T follicular helper cell (primary cell): ENCODE data around the gene KCNMB4.
"Not testable (repeated sequence)": the region's sequence is repeated elsewhere in the genome, so short reads cannot be mapped to it uniquely, and the experiment has no call there.

ENCODE experiments used
- DNase-seq: peaks from one replicate; pipeline ENCODE4 v3.0.0-alpha.2; 2020; ENCODE audit warnings: low read depth

KCNMB4 gene

GRCh38 chr12:70372881-70373280, 6.8 kb downstream of the KCNMB4 start:
- no peak for DNase-seq

DNA sequence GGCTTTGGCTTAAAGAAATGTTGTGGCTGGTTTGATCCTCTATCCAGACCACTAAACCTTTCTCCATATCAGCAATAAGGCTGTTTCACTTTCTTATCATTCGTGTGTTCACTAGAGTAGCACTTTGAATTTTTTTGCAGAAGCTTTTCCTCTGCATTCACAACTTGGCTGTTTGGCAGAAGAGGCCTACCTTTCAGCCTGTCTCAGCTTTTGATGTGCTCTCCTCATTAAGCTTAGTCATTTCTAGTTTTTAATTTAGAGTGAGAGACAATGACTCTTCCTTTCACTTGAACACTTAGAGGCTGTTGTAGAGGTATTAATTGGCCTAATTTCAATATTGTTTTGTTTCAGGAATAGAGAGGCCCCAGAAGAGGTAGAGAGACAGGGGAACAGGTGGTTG, 13.8 kb downstream of the KCNMB4 start:
- DNase-seq, result no peak

DNA sequence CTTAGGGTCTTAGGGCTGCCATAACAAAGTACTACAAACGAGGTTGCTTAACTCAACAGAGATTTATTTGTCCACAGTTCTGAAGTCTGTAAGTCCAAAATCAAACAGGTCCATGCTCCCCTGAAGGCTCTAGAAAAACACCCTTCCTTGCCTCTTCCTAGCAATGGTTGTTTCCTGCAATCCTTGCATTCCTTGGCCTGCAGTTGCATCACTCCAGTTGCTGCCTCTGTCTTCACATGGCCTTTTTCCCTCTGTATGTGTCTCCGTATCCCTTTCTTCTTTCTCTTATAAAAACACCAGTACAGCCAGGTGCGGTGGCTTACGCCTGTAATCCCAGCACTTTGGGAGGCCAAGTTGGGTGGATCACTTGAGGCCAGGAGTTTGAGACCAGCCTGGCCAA, 17.4 kb downstream of the KCNMB4 start:
- no peak for DNase-seq

- no peak for DNase-seq
Observed at GRCh38 chr12:70383886-70384285, 17.8 kb downstream of the KCNMB4 start.

GRCh38 chr12:70386771-70387170, 20.7 kb downstream of the KCNMB4 start:
- no peak for DNase-seq

GRCh38 chr12:70389678-70390077, 23.6 kb downstream of the KCNMB4 start:
- DNase-seq, result no peak

GRCh38 chr12:70392631-70393030, 26.5 kb downstream of the KCNMB4 start:
- not testable (repeated sequence) for DNase-seq

GRCh38 chr12:70393787-70394499, 27.9 kb downstream of the KCNMB4 start:
- DNase-seq, result no peak

DNA sequence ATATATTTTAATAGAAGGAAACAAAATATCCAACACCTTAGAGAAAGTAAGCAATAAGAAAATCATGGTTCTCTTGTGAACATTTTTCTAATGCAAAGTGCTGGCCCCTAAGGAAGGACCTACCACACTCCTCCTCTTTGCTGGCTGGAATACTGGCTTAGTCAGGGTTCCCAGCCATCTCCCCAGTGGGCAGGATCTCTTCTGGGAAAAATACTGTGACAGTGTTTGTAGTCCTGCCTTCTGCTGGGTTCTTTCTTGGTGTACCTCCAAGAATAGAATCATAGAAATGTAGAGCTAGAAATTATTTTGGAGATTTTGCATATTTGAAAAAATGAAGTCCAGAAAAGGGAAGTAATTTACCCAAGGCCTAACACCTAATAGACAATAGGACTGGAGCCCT, 31.9 kb downstream of the KCNMB4 start:
- no peak for DNase-seq

DNA sequence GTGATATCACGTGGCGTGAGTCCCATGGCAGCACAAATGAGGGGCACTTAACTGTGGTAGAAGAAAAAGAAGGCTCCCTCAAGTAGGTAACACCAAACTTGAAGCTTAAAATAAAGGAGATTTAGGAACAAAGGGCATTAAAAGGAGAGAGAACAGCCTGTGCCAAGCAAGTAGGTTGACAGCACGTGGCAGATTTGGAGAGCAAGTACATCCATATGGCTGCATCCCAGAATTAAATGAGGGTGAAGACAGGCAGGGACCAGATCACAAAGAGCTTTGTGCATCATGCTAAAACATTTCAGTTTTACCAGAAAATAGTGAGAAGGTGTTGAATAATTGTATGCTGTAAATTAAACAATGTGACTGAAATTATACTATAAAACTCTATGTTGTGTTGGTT, 32.8 kb downstream of the KCNMB4 start:
- DNase-seq, result no peak

GRCh38 chr12:70399311-70399710, 33.2 kb downstream of the KCNMB4 start:
- DNase-seq, result no peak

DNA sequence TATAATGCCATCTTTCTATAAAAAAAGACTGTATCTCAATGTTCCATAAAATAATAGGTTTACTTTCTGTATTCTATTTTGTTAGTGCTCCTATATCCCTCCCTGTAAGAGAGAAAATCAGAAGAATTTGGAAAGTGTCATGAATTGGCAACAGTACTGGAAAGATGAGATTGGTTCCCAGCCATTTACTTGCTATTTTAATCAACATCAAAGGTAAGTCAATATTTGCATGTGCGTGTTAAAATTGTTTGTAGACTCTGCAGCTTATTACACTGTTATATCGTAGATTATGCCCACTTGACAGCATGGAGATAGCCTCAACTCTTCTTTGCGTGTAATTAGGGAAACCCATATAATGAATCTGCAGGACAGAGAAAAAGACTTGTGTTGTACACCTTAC, 34.0 kb downstream of the KCNMB4 start:
- DNase-seq, result no peak

- DNase-seq, result no peak
Observed at GRCh38 chr12:70402597-70402996, 36.5 kb downstream of the KCNMB4 start.

DNA sequence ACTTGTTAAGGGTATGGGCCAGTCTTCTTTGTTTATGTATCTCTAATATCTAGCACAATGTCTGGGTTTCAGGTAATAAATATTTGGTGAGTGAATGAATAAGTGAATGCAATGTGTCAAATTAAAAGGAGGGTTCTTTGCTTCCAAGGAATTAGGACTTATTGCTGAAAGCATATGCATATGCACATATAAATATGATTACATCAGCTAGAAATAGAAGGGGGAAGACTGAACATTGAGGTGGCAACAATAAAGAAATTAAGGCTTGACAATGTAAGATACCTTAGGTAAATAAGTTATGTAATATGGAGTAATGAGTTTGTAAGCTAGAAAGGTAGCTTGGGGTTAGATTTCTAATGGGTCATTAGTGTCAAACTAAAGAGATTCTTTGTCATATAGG, 37.7 kb downstream of the KCNMB4 start:
- DNase-seq, result no peak

- no peak for DNase-seq
Observed at GRCh38 chr12:70408004-70408790, 42.1 kb downstream of the KCNMB4 start.

- no peak for DNase-seq
Observed at GRCh38 chr12:70415987-70416386, 49.9 kb downstream of the KCNMB4 start.

DNA sequence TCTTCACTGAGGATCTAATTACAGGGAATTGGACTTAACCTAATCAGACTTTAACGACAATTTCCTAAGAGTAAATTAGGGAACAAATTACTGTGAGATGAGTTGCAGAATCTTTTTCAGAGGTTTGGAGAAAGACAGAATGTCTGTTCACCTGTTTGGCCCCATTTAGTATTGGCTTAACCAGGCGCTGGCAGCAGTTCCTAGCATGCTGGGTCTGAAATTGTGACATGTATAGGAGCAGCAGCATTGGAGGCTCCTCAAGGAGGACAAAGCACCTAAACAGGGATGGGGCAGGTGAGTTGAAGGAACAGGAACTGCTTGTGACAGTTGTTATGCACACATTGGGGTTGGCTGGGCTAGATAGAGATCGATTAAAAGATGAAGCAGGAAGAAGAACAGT, 51.0 kb downstream of the KCNMB4 start:
- no peak for DNase-seq

DNA sequence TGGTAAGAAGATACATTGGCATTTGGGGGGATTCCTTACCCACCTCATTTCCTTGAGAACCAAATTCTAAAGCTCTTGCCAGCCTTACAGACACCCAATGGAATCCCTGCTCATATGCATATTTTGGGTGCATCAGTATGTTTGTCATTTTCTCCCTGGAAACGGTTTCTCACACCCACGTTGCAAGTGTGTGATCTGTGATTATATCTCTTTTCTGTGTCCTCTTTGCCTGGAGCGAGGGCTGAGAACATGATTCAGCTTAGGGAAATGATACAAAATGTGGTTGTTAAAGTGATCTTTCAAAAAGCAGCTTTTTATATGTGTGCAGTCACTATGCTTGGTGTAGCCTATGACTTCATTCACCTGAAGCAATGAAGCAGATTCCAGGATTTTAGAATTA, 52.0 kb downstream of the KCNMB4 start:
- DNase-seq, result no peak

DNA sequence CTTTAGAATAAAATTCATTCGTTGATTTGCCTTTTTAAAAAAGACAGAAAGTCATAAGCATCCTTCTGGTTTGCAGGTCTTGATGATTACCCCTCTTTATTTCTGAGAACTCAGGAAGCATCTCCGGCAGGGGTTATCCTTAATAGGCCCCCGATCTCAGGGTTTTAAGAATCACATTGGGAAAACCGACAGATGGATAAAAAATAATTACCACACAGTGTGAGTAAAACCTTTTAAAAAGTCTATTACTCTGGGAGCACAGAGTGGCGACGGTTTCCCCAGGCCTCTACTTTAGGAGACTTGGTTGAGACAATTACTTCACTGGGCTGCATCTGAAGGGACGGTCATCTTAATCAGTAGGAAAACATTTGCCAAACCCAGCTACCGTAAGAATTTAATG, 56.5 kb downstream of the KCNMB4 start:
- DNase-seq, result no peak

DNA sequence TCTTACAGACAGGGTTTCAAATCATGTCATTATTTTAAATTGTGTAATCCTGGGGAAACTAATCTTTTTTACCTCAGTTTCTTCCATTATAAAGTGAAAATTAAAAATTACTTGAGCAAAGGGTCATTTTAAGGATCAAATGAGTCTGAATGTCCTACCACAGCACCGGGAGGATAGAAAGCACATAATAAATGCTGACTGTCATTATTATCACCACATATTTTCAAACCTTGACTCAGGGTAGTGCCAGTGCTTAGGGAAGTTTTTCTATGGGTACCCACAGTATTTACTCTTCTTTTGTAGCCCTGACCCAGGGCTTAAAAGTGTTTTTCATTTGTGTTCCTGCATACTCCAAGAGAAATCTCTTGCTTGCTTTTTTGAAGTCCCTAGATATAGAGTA, 60.5 kb downstream of the KCNMB4 start:
- DNase-seq, result no peak

DNA sequence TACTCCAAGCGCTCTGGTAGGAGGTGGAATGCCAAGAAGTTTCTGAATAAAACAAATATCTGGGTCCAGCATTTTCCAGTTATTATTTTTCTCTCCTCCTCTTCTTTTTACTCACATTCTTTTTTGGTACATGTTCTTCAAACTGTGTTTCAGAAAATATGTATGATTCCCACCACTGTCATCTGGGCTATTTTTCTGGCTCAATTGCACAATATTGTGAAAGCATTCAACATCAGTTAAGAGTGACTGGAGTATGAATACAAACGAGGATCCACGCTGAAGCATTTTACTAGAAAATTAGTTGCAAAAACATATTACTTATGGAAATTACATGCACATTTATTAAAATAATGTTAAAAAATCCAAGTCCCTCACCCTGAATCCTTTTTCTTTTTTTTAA, 61.5 kb downstream of the KCNMB4 start:
- no peak for DNase-seq

- no peak for DNase-seq
Observed at GRCh38 chr12:70430400-70430799, 64.3 kb downstream of the KCNMB4 start.

DNA sequence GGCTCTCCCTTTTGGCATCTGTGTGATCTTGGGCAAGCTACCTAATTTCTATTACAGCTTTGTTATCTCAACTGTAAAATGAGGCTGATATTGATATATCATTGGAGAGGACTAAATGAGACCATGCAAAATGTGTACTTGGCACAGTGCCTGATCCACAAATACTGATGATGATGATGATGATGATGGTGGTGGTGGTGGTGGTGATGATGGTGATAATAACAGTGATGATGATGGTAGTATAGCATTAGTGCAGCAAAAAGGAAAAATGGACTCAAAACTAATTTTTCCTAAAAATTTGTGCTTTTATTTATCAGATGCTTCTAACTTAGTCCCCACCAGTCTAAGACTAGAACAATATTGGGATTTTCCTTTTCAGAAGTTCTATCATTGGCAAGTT, 70.7 kb downstream of the KCNMB4 start:
- no peak for DNase-seq
